Fibroblast of lung (primary cell): ENCODE data around the gene TSHZ2. TPM values are rescaled to one million over a fixed set of nuclear protein-coding genes. Genes with fewer than 3 reads are reported as not detected.

ENCODE experiments used
- DNase-seq, 2 donors: peaks; one replicate each; pipeline versions ENCODE4 v3.0.0 to v3.0.0-alpha.2; 2010; ENCODE audit warnings: low read depth in 2 of 2
- H2AFZ ChIP-seq: 2 replicates; pipeline ENCODE4 v1.5.1; 2012; ENCODE audit warnings: low read length, control low read depth, inconsistent platforms
- H3K27ac ChIP-seq: 2 replicates; pipeline ENCODE4 v1.5.1; 2011; ENCODE audit warnings: low read length, control low read depth; ENCODE audit not compliant: insufficient read depth
- H3K27me3 ChIP-seq: 2 replicates; pipeline ENCODE4 v1.5.1; 2011; ENCODE audit warnings: mild to moderate bottlenecking, low read length; ENCODE audit not compliant: control insufficient read depth, insufficient read depth
- H3K36me3 ChIP-seq: 2 replicates; pipeline ENCODE4 v1.5.1; 2011; ENCODE audit warnings: low read length; ENCODE audit not compliant: control insufficient read depth, insufficient read depth
- H3K4me1 ChIP-seq: 2 replicates; pipeline ENCODE4 v1.5.1; 2011; ENCODE audit warnings: low read length; ENCODE audit not compliant: control insufficient read depth, insufficient read depth; ENCODE audit errors: extremely low read depth
- H3K4me2 ChIP-seq: 2 replicates; pipeline ENCODE4 v1.5.1; 2011; ENCODE audit warnings: low read length, control low read depth; ENCODE audit not compliant: insufficient read depth; ENCODE audit errors: extremely low read depth
- H3K4me3 ChIP-seq, 4 experiments: fragments of 200-600 bp in 1 of 4; sonication (generic) in 1 of 4; replicated peaks in 1 of 4; 2 replicates each; pipeline ENCODE4 v1.5.1; 2011 to 2016; ENCODE audit warnings: low read length in 4 of 4, low read depth in 3 of 4, mild to moderate bottlenecking in 3 of 4, control low read depth in 2 of 4, inconsistent platforms in 1 of 4, mixed read lengths in 1 of 4; ENCODE audit not compliant: insufficient read depth in 1 of 4; ENCODE audit errors: control extremely low read depth in 1 of 4
- H3K79me2 ChIP-seq: 2 replicates; pipeline ENCODE4 v1.5.1; 2012; ENCODE audit warnings: mild to moderate bottlenecking, low read length, inconsistent platforms; ENCODE audit not compliant: control insufficient read depth, insufficient read depth
- H3K9ac ChIP-seq: 2 replicates; pipeline ENCODE4 v1.5.1; 2011; ENCODE audit warnings: mild to moderate bottlenecking, low read length, control low read depth; ENCODE audit not compliant: insufficient read depth
- H3K9me3 ChIP-seq: 2 replicates; pipeline ENCODE4 v1.5.1; 2012; ENCODE audit warnings: low read depth, low read length; ENCODE audit not compliant: control insufficient read depth, insufficient read depth
- H4K20me1 ChIP-seq: 2 replicates; pipeline ENCODE4 v1.5.1; 2011; ENCODE audit warnings: low read length; ENCODE audit not compliant: control insufficient read depth, insufficient read depth; ENCODE audit errors: extremely low read depth
- EZH2 ChIP-seq: IDR thresholded peaks from 2 replicates; pipeline ENCODE4 v1.5.1; 2012; ENCODE audit warnings: low read length, control low read depth, mild to moderate bottlenecking; ENCODE audit errors: missing control alignments
- polyA plus RNA-seq, 2 donors: library from polyadenylated mRNA; depleted of rRNA in 1 of 2; stranded (reverse) in 1 of 2; unstranded in 1 of 2; fragments of >200 nt; gene quantifications; 2 replicates each; pipeline ENCODE4 v1.2.1, GENCODE V29; 2011 to 2012; ENCODE audit warnings: missing spikeins in 1 of 2
- total RNA-seq: library from RNA; depleted of rRNA; stranded (reverse); fragments of >200 nt; gene quantifications from 2 replicates; pipeline ENCODE4 v1.2.1, GENCODE V29; 2014
- TF ChIP-seq, protein P1 (sequence below), 2 donors: IDR thresholded peaks in 1 of 2; conservative IDR thresholded peaks in 1 of 2; 1 replicate in 1 of 2; 2 replicates in 1 of 2; pipeline ENCODE4 v1.5.1; 2011 to 2012; ENCODE audit warnings: low read length in 2 of 2, control low read depth in 1 of 2, inconsistent platforms in 1 of 2, low read depth in 1 of 2, mild to moderate bottlenecking in 1 of 2

The TSHZ2 gene
- total and polyA plus RNA-seq, 2 donors (not counting 1 experiment from before 2014, with no cell fraction given) = 0.15 to 2.6 TPM

DNA sequence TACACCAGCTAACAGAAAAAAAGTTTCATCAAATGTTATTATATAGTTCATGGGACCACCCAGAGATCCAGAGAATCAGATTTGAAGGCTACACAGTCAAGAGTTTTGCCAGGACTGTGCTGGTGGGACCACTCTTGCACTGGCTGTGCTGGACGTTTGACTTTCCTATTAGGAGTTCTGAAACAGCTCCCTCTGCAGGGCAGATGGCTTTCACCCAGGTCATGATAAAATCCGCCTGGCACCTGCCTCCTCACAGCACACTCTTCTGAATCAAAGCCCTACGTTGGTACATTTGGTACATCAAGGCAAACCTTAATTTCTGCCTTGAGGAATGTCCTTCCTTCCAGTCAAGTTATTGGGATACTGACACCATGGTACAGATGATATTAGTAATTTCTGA, 319.4 kb downstream of the TSHZ2 start:
- DNase-seq = no peak
- H3K27me3 ChIP-seq = no peaks in the 10 kb centered on the region
- H2AFZ ChIP-seq = no peak overlapping the region
- H3K4me3 ChIP-seq = no peak overlapping the region
- TF ChIP-seq, protein P1, sequence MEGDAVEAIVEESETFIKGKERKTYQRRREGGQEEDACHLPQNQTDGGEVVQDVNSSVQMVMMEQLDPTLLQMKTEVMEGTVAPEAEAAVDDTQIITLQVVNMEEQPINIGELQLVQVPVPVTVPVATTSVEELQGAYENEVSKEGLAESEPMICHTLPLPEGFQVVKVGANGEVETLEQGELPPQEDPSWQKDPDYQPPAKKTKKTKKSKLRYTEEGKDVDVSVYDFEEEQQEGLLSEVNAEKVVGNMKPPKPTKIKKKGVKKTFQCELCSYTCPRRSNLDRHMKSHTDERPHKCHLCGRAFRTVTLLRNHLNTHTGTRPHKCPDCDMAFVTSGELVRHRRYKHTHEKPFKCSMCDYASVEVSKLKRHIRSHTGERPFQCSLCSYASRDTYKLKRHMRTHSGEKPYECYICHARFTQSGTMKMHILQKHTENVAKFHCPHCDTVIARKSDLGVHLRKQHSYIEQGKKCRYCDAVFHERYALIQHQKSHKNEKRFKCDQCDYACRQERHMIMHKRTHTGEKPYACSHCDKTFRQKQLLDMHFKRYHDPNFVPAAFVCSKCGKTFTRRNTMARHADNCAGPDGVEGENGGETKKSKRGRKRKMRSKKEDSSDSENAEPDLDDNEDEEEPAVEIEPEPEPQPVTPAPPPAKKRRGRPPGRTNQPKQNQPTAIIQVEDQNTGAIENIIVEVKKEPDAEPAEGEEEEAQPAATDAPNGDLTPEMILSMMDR (conservative IDR thresholded peaks at IDR 0.05 in 1 of 2, IDR thresholded peaks at IDR 0.05 in 1 of 2; ENCODE audit: low read depth in 1 of 2, low read length in 2 of 2) = peak in 1 of 2 donors; percentile 20
- TF ChIP-seq EZH2 = no peak
- no peaks in the 10 kb centered on the region for H3K4me1 ChIP-seq
- no peak overlapping the region for H3K9ac ChIP-seq
- no peaks in the 10 kb centered on the region for H3K36me3 ChIP-seq
- H3K27ac ChIP-seq = no peak overlapping the region
- H3K9me3 ChIP-seq = no peaks in the 10 kb centered on the region
- H3K79me2 ChIP-seq = no peaks in the 10 kb centered on the region
- H3K4me2 ChIP-seq = no peak overlapping the region
- H4K20me1 ChIP-seq = no peaks in the 10 kb centered on the region

DNA sequence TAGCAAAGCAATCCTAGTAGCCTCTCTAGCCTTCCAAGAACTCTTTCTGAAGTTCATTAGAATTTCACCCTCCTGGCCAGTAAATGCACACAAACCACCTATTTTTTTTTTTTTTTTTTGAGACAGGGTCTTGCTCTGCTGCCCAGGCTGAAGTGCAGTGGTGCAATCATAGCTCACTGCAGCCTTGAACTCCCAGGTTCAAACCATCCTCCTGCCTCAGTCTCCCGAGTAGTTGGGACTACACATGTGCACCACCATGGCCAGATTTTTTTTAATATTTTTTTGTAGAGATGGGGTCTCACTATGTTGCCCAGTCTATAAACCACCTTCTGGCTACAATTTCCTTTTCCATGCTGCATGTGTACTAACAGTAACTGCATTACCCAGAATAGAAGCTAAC, 320.2 kb downstream of the TSHZ2 start:
- H3K4me3 ChIP-seq = no peak overlapping the region
- no peaks in the 10 kb centered on the region for H3K4me1 ChIP-seq
- no peaks in the 10 kb centered on the region for H3K9me3 ChIP-seq
- DNase-seq = no peak
- H3K27ac ChIP-seq = no peak overlapping the region
- no peak overlapping the region for H3K9ac ChIP-seq
- TF ChIP-seq EZH2 = no peak
- TF ChIP-seq, protein P1 (conservative IDR thresholded peaks at IDR 0.05 in 1 of 2, IDR thresholded peaks at IDR 0.05 in 1 of 2; ENCODE audit: low read depth in 1 of 2, low read length in 2 of 2) = no peak
- H3K27me3 ChIP-seq = no peaks in the 10 kb centered on the region
- no peaks in the 10 kb centered on the region for H3K79me2 ChIP-seq
- no peaks in the 10 kb centered on the region for H3K36me3 ChIP-seq
- no peaks in the 10 kb centered on the region for H4K20me1 ChIP-seq
- no peak overlapping the region for H2AFZ ChIP-seq
- H3K4me2 ChIP-seq = no peak overlapping the region

DNA sequence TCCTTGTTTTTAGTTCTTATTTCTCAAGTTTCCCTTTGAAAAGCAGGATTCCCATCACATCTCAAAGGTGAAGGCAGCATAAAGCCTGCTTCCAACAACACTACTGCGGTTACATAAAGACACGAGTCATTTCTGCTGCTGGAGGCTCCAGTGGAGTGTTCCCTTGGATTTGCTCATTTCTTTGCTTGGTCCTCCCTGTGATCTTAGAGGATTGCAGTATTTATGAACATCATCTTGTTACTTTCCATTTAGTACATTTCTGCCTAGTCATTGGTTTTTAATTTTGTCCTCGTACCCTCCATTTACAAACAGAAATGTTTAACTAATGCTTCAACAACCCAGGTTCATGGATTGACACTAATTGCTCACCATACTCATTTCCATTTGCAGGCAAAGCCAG, 322.6 kb downstream of the TSHZ2 start:
- Histone ChIP-seq H2AFZ (no peak overlapping the region), H3K4me1 (no peaks in the 10 kb centered on the region), H3K9me3 (no peaks in the 10 kb centered on the region), H3K79me2 (no peaks in the 10 kb centered on the region), H4K20me1 (no peaks in the 10 kb centered on the region), H3K36me3 (no peaks in the 10 kb centered on the region), H3K27ac (no peak overlapping the region), H3K4me2 (no peak overlapping the region), H3K27me3 (no peaks in the 10 kb centered on the region), H3K9ac (no peak overlapping the region), H3K4me3 (no peak overlapping the region)
- TF ChIP-seq, protein P1 (conservative IDR thresholded peaks at IDR 0.05 in 1 of 2, IDR thresholded peaks at IDR 0.05 in 1 of 2; ENCODE audit: low read depth in 1 of 2, low read length in 2 of 2) = no peak
- no peak for TF ChIP-seq EZH2
- DNase-seq = no peak
